Forelimb muscle (tissue), 1 donor: Measurements from ENCODE around the gene FARSB. TPM values are rescaled to one million over a fixed set of nuclear protein-coding genes. Genes with fewer than 3 reads are reported as not detected.

Experiments used
- DNase-seq: peaks from one replicate; pipeline ENCODE4 v3.0.0-alpha.2; 2013; ENCODE audit warnings: low read depth
- polyA plus RNA-seq: library from polyadenylated mRNA; unstranded; fragments of 120-200 nt; gene quantifications from one replicate; pipeline ENCODE4 v1.2.1, GENCODE V29; 2013; ENCODE audit not compliant: insufficient read length

FARSB gene
- polyA plus RNA-seq, 1 donor: 23.7 TPM

GRCh38 chr2:222663479-222663878 is 7.6 kb upstream of the FARSB start:
- DNase-seq: no peak

- no peak for DNase-seq
Measured at GRCh38 chr2:222656526-222657446, 894 bp upstream of the FARSB start.

- DNase-seq: no peak
Measured at GRCh38 chr2:222653280-222653679, 2.6 kb downstream of the FARSB start.

GRCh38 chr2:222652491-222653255 is 3.2 kb downstream of the FARSB start:
- no peak for DNase-seq

GRCh38 chr2:222651718-222652418 is 4.0 kb downstream of the FARSB start:
- no peak for DNase-seq

- DNase-seq: no peak
Measured at GRCh38 chr2:222649801-222650200, 6.1 kb downstream of the FARSB start.

- DNase-seq: no peak
Measured at GRCh38 chr2:222646008-222646407, 9.9 kb downstream of the FARSB start.

- DNase-seq: no peak
Measured at GRCh38 chr2:222643134-222643533, 12.8 kb downstream of the FARSB start.

GRCh38 chr2:222641336-222641735 is 14.6 kb downstream of the FARSB start:
- DNase-seq: no peak

- DNase-seq: no peak
Measured at GRCh38 chr2:222637067-222637466, 18.8 kb downstream of the FARSB start.

GRCh38 chr2:222635295-222635694 is 20.6 kb downstream of the FARSB start:
- no peak for DNase-seq

- no peak for DNase-seq
Measured at GRCh38 chr2:222627764-222628163, 28.1 kb downstream of the FARSB start.

- DNase-seq: no peak
Measured at GRCh38 chr2:222623756-222624309, 32.1 kb downstream of the FARSB start.

- DNase-seq: no peak
Measured at GRCh38 chr2:222622910-222623309, 33.0 kb downstream of the FARSB start.

GRCh38 chr2:222621893-222622292 is 34.0 kb downstream of the FARSB start:
- DNase-seq: no peak

- no peak for DNase-seq
Measured at GRCh38 chr2:222615320-222615719, 40.6 kb downstream of the FARSB start.

- peak; percentile 13 for DNase-seq
Measured at GRCh38 chr2:222613715-222614331, 42.1 kb downstream of the FARSB start.

GRCh38 chr2:222611684-222612083 is 44.2 kb downstream of the FARSB start:
- no peak for DNase-seq

GRCh38 chr2:222610746-222611145 is 45.1 kb downstream of the FARSB start:
- DNase-seq: no peak

GRCh38 chr2:222609381-222609780 is 46.5 kb downstream of the FARSB start:
- DNase-seq: no peak

GRCh38 chr2:222608081-222608480 is 47.8 kb downstream of the FARSB start:
- DNase-seq: no peak
